Measurements from ENCODE around the gene HEG1.

The HEG1 gene

DNA sequence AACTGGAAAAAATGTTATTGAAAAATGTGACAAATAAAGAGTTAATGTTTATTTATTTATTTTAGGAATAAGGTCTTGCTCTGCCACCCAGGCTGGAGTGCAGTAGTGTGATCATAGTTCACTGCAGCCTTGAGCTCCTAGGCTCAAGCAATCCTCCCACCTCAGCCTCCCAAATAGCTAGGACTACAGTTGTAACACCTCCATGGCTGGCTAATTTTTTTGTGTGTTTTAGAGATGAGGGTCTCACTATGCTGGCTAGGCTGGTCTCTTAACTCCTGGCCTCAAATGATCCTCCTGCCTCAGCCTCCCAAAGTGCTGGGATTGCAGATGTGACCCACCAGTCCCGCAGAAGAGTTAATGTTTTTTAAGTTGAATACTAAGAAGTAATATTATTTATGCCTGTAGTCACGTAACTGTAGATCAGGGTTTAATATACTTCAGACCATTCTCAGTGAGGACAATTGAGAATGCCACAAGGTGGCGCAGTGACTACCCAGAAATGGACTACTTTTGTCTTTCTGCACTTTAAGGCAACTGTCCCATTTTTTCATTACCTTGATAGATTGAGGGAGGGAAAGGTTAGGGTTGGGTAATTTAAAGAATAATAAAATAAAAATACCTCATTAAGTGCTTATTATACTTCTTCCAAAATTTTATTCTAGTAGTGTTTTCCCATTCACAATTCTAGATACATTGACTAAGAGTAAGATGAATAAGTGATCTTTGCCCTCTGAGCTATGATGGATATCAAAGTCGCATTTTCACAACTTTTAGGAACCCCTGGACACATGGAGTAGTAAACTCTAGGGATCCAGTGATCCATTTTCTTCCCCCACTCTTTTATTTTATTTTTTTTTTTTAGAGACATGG, 127.2 kb downstream of the HEG1 start:
- no peak for DNase-seq (ENCODE audit: insufficient read length, low spot score)
- TF ChIP-seq, protein P1, sequence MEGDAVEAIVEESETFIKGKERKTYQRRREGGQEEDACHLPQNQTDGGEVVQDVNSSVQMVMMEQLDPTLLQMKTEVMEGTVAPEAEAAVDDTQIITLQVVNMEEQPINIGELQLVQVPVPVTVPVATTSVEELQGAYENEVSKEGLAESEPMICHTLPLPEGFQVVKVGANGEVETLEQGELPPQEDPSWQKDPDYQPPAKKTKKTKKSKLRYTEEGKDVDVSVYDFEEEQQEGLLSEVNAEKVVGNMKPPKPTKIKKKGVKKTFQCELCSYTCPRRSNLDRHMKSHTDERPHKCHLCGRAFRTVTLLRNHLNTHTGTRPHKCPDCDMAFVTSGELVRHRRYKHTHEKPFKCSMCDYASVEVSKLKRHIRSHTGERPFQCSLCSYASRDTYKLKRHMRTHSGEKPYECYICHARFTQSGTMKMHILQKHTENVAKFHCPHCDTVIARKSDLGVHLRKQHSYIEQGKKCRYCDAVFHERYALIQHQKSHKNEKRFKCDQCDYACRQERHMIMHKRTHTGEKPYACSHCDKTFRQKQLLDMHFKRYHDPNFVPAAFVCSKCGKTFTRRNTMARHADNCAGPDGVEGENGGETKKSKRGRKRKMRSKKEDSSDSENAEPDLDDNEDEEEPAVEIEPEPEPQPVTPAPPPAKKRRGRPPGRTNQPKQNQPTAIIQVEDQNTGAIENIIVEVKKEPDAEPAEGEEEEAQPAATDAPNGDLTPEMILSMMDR (IDR thresholded peaks at IDR 0.05; ENCODE audit: insufficient read depth, missing control alignments) = peak; percentile 83
- FAIRE-seq = peak; percentile 16

DNA sequence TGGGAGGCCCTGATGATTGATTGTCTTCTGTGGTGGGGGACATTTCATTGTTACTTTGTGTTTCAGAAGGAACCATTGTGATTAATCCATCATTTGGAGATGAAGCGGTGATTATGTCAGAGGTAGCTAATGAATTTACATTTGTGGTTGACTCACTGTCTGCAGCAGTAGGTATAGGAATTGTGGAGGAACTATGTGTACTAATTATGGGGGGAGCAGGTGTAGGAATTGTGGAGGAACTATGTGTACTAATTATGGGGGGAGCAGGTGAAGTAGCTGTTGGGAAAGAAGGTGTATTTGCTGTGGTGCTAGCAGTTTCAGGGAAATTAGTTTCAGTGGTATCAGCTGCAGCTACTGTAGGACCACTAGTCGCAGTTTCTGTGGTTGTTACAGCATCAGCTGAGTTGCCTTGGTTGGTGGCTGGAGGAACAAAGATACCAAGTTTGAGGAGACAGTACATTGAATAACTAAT, 128.2 kb downstream of the HEG1 start:
- FAIRE-seq (no peak), DNase-seq (ENCODE audit: insufficient read length, low spot score) (no peak)
- TF ChIP-seq, protein P1 (IDR thresholded peaks at IDR 0.05; ENCODE audit: insufficient read depth, missing control alignments) = no peak

DNA sequence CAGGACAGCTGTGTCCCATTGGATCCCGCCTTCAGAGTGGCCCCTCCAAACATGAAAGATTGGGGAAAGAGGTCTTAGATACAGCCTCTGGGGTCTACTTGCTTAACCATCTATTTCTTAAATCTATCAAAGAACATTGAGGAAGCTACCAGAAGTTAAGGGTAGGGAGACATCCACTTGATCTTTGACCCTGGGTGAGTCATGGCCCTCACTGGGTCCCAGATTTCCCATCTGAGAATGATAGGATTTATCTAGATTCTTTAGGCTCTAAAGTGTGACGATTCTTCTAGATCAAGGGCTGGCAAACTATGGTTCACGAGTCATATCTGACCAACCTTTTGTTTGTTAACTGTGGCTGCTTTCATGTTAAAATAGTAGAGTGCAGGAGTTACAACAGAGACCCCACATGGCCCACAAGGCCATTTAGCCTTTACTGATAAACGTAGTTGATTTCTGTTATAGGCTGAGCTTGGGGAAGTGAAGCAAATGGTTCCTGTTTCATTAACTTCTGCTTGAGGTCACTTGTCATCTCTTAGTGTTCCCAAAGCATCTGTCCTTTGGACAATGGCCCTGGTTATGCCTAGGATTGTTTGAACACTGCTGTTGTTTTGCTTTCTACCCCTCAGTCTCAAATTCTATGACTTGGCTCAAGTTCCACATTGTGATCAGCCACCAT, 129.2 kb downstream of the HEG1 start:
- TF ChIP-seq, protein P1 (IDR thresholded peaks at IDR 0.05; ENCODE audit: insufficient read depth, missing control alignments) = no peak
- FAIRE-seq (no peak), DNase-seq (ENCODE audit: insufficient read length, low spot score) (no peak)

DNA sequence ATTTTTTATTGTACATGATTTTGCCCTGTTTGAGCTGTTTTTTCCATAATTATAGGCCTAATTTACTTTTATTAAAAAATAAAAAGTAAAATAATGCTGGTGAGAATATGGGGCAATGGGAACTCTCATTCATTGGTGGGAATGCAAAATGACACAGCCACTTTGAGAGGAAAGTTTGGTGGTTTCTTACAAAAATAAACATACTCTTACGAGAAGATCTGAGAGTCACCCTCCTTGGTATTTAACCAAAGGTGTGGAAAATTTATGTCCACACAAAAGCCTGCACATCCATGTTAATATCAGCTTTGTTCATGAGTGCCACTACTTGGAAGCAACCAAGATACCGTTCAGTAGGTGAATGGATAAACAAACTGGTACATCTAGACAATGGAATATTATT, 131.1 kb downstream of the HEG1 start:
- DNase-seq (ENCODE audit: insufficient read length, low spot score) (no peak), FAIRE-seq (no peak)
- TF ChIP-seq, protein P1 (IDR thresholded peaks at IDR 0.05; ENCODE audit: insufficient read depth, missing control alignments) = no peak

DNA sequence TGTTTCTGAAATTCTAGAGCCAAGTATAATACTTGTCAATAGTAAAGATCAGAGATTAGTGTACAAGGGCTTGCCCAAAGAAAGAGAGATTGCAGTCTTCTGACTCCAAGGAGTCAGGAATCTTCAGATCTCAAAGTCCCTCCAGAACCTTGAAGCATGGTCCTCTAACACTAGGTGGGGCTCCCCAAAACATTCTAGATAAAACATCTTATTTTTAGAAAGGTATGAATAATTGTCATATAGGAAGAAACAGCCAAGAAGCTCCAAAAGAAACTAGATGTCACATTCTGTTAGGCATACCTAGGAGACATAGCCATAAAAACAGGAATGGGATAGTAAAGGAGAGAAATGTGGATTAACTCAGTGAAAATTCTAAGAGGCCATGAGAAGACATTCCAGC, 132.0 kb downstream of the HEG1 start:
- no peak for FAIRE-seq
- DNase-seq (ENCODE audit: insufficient read length, low spot score) = no peak
- TF ChIP-seq, protein P1 (IDR thresholded peaks at IDR 0.05; ENCODE audit: insufficient read depth, missing control alignments) = no peak

DNA sequence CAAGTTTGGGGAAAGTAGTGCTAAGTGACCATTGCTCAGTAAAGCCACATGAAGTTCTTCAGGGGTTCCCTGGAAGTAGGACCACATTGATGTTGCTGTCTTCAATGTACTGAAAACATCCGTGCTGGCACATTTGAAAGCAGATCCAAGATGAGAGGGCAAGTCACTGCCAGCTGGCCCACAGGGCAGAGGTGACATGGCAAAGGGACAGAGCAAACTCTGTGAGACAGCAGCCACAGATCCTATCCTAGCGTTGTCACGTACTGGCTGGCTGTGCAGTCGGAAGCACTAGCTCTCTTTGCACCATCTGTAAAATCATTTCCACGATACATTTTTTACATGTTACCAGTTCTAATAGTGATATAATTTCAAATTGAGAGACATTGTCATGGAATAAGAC, 135.1 kb downstream of the HEG1 start:
- DNase-seq (ENCODE audit: insufficient read length, low spot score) = no peak
- no peak for FAIRE-seq
- TF ChIP-seq, protein P1 (IDR thresholded peaks at IDR 0.05; ENCODE audit: insufficient read depth, missing control alignments) = no peak

DNA sequence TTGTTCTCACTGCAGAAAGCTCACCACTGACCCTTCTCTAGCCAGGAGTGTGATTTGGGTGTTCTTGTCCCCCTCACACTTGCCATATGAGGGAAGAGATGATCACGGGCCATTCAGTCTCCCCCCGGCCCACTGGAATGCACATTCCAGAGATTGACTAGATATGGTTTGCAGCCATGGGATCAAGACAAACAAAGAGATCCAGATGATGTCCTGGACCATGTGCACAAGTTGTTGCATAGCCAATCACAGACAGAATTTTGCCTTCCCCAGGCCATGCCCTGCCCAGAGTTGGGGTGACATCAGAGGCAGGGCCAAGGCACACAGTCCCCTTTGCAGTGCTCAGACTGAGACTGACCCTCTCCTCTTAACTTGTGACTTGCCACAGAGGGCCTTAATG, 136.0 kb downstream of the HEG1 start:
- FAIRE-seq (no peak), DNase-seq (ENCODE audit: insufficient read length, low spot score) (no peak)
- TF ChIP-seq, protein P1 (IDR thresholded peaks at IDR 0.05; ENCODE audit: insufficient read depth, missing control alignments) = no peak

Measured in D721Med (cell line).